Stomach (tissue), 4 donors: ENCODE data around the gene TGFBI.

ENCODE experiments used
- CTCF ChIP-seq, 7 experiments: fragments of 450-650 bp in 4 of 7; fragments of 200-600 bp in 3 of 7; sonication (generic) in 3 of 7; IDR thresholded peaks; one replicate each; pipeline ENCODE4 v1.5.1; 2016 to 2019; ENCODE audit warnings: antibody characterized with exemption in 7 of 7, control low read depth in 2 of 7, mild to moderate bottlenecking in 1 of 7
- POLR2A ChIP-seq, 4 donors: fragments of 450-650 bp; IDR thresholded peaks; one replicate each; pipeline ENCODE4 v1.6.1; 2016; ENCODE audit warnings: antibody characterized with exemption in 4 of 4, control low read depth in 2 of 4, mild to moderate bottlenecking in 1 of 4, moderate library complexity in 1 of 4
- POLR2AphosphoS5 ChIP-seq, 3 donors: sonication (generic); formaldehyde crosslinking; IDR thresholded peaks; one replicate each; pipeline ENCODE4 v1.6.1; 2016; ENCODE audit warnings: antibody characterized with exemption in 3 of 3

GRCh38 chr5:135997673-135998335, 31.0 kb upstream of the TGFBI start:
- TF ChIP-seq POLR2A (IDR thresholded peaks at IDR 0.05), result no peak
- no peak for TF ChIP-seq CTCF (IDR thresholded peaks at IDR 0.05)
- no peak for TF ChIP-seq POLR2AphosphoS5 (IDR thresholded peaks at IDR 0.05)
